HEK293 (cell line): Measurements from ENCODE around the gene RBM42.

ENCODE experiments used
- CTCF ChIA-PET: fragments of 350-600 bp; formaldehyde crosslinking; extraction: SDS; loops from one replicate; lab custom pipeline; 2021; ENCODE audit warnings: antibody characterized with exemption; lab: Yijun Ruan, JAX
- POLR2A ChIA-PET: fragments of 300-600 bp; formaldehyde crosslinking; extraction: SDS; loops from one replicate; lab custom pipeline; 2020; ENCODE audit warnings: antibody characterized with exemption, inconsistent platforms; lab: Yijun Ruan, JAX
- H3K27ac ChIP-seq: fragments of 200-500 bp; sonication (Bioruptor generic); 2 replicates; pipeline ENCODE4 v1.5.1; 2014; ENCODE audit warnings: low read depth, low read length, control low read depth, inconsistent platforms; ENCODE audit errors: extremely low read depth
- H3K36me3 ChIP-seq, 2 experiments: fragments of 200-500 bp in 1 of 2; sonication (Bioruptor generic) in 1 of 2; 1 replicate in 1 of 2; 2 replicates in 1 of 2; pipeline ENCODE4 v1.5.1; 2014 to 2017; ENCODE audit warnings: inconsistent platforms in 2 of 2, low read length in 2 of 2; ENCODE audit not compliant: control insufficient read depth in 2 of 2, insufficient read depth in 1 of 2
- H3K4me1 ChIP-seq: fragments of 200-500 bp; sonication (Bioruptor generic); 2 replicates; pipeline ENCODE4 v1.5.1; 2014; ENCODE audit warnings: mild to moderate bottlenecking, low read length, inconsistent platforms; ENCODE audit not compliant: control insufficient read depth, insufficient read depth
- H3K4me3 ChIP-seq: 2 replicates; pipeline ENCODE4 v1.5.1; 2011; ENCODE audit warnings: low read depth, mild to moderate bottlenecking, control low read depth, low read length, moderate library complexity
- H3K9me3 ChIP-seq: fragments of 200-500 bp; sonication (Bioruptor generic); 2 replicates; pipeline ENCODE4 v1.5.1; 2014; ENCODE audit warnings: low read depth, low read length, inconsistent platforms; ENCODE audit not compliant: control insufficient read depth, insufficient read depth
- EGR2 ChIP-seq: fragments of 450-650 bp; formaldehyde crosslinking; IDR thresholded peaks from 2 replicates; pipeline ENCODE4 v1.5.1; 2016; ENCODE audit warnings: low read depth, missing biosample characterization, missing genetic modification characterization
- KLF17 ChIP-seq: fragments of 450-650 bp; formaldehyde crosslinking; IDR thresholded peaks from 2 replicates; pipeline ENCODE4 v1.5.1; 2016; ENCODE audit warnings: missing biosample characterization, missing genetic modification characterization
- OVOL3 ChIP-seq: fragments of 450-650 bp; formaldehyde crosslinking; IDR thresholded peaks from 2 replicates; pipeline ENCODE4 v1.5.1; 2016; ENCODE audit warnings: missing biosample characterization, missing genetic modification characterization
- SCRT2 ChIP-seq: fragments of 450-650 bp; formaldehyde crosslinking; IDR thresholded peaks from 2 replicates; pipeline ENCODE4 v1.5.1; 2016; ENCODE audit warnings: missing biosample characterization, missing genetic modification characterization
- ZBTB17 ChIP-seq: fragments of 450-650 bp; formaldehyde crosslinking; IDR thresholded peaks from 2 replicates; pipeline ENCODE4 v1.5.1; 2016; ENCODE audit warnings: missing biosample characterization, missing genetic modification characterization
- ZFP69B ChIP-seq: fragments of 450-650 bp; formaldehyde crosslinking; IDR thresholded peaks from 2 replicates; pipeline ENCODE4 v1.5.1; 2016; ENCODE audit warnings: missing biosample characterization, missing genetic modification characterization
- ZNF140 ChIP-seq: fragments of 450-650 bp; formaldehyde crosslinking; IDR thresholded peaks from 2 replicates; pipeline ENCODE4 v1.5.1; 2016; ENCODE audit warnings: missing biosample characterization, missing genetic modification characterization
- ZNF211 ChIP-seq: fragments of 450-650 bp; formaldehyde crosslinking; IDR thresholded peaks from 2 replicates; pipeline ENCODE4 v1.5.1; 2016; ENCODE audit warnings: low read depth, missing biosample characterization, missing genetic modification characterization
- ZNF561 ChIP-seq: fragments of 450-650 bp; IDR thresholded peaks from 2 replicates; pipeline ENCODE4 v1.5.1; 2018; ENCODE audit warnings: missing biosample characterization, missing genetic modification characterization, borderline replicate concordance
- ZNF596 ChIP-seq: fragments of 450-650 bp; IDR thresholded peaks from 2 replicates; pipeline ENCODE4 v1.5.0; 2018; ENCODE audit warnings: missing biosample characterization, mild to moderate bottlenecking, missing genetic modification characterization, moderate library complexity
- ZNF610 ChIP-seq: fragments of 450-650 bp; formaldehyde crosslinking; IDR thresholded peaks from 2 replicates; pipeline ENCODE4 v1.5.1; 2016; ENCODE audit warnings: missing biosample characterization, missing genetic modification characterization, borderline replicate concordance
- ZNF623 ChIP-seq: fragments of 450-650 bp; formaldehyde crosslinking; IDR thresholded peaks from 2 replicates; pipeline ENCODE4 v1.5.1; 2016; ENCODE audit warnings: missing biosample characterization, missing genetic modification characterization
- ZNF624 ChIP-seq: fragments of 450-650 bp; formaldehyde crosslinking; IDR thresholded peaks from 2 replicates; pipeline ENCODE4 v1.5.1; 2017; ENCODE audit warnings: missing biosample characterization, missing genetic modification characterization
- ZNF645 ChIP-seq: fragments of 450-650 bp; formaldehyde crosslinking; IDR thresholded peaks from 2 replicates; pipeline ENCODE4; 2016; ENCODE audit warnings: missing biosample characterization, missing genetic modification characterization
- ZNF654 ChIP-seq: fragments of 450-650 bp; formaldehyde crosslinking; IDR thresholded peaks from 2 replicates; pipeline ENCODE4 v1.5.1; 2016; ENCODE audit warnings: low read depth, missing biosample characterization, missing genetic modification characterization
- ZNF777 ChIP-seq: fragments of 450-650 bp; formaldehyde crosslinking; IDR thresholded peaks from 2 replicates; pipeline ENCODE4 v1.5.1; 2017; ENCODE audit warnings: missing biosample characterization, missing genetic modification characterization, borderline replicate concordance
- ZNF785 ChIP-seq: fragments of 450-650 bp; formaldehyde crosslinking; IDR thresholded peaks from 2 replicates; pipeline ENCODE4 v1.5.1; 2016; ENCODE audit warnings: missing biosample characterization, missing genetic modification characterization
- TF ChIP-seq, protein P1 (sequence below): fragments of 450-650 bp; formaldehyde crosslinking; IDR thresholded peaks from 2 replicates; pipeline ENCODE4 v1.5.1; 2017; ENCODE audit warnings: missing biosample characterization, missing genetic modification characterization

The RBM42 gene

GRCh38 chr19:35623327-35624010 lies 5.4 kb upstream of the RBM42 start:
- Histone ChIP-seq H3K27ac (peak overlapping the region; percentile 46; the same call in 1 of the 2 replicates), H3K4me1 (peaks cover 6% of the 10 kb centered on the region), H3K4me3 (no peak overlapping the region), H3K9me3 (no peaks in the 10 kb centered on the region), H3K36me3 (peaks cover 52 to 81% of the 10 kb centered on the region in 2 experiments)
- CTCF ChIA-PET, result interaction anchor here (1.2 to 1.7 kb wide), 4 partner anchors 11 to 75 kb away, joined by 3 to 7 read pairs (median 4); partner anchors contain the start of gene HAUS5
- TF ChIP-seq ZNF785 (no peak), ZNF623 (tag by site-specific recombination) (peak; percentile 94), ZBTB17 (tag by site-specific recombination) (no peak)
- POLR2A ChIA-PET, result interaction anchor here (0.5 to 4.1 kb wide), 8 partner anchors 9 to 117 kb away, joined by 3 to 25 read pairs (median 7); partner anchors contain the start of genes COX6B1 and HAUS5

DNA sequence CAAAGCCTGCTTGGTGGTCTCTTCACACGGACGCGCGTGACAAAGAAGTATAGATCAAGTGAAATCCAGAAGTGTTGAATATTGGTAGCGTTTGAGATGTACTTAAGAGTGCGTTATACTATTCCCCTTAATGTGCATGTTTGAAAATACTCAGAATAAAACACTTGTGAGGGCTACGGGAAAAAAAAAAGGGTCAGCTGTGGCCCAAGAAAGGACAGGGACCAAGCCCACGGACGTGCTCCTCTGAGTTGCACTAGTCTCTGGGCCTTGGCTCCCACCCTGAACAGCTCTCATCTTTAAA lies 622 bp upstream of the RBM42 start:
- peak overlapping the region; percentile 48 for H3K4me3 ChIP-seq
- no peaks in the 10 kb centered on the region for H3K9me3 ChIP-seq
- H3K36me3 ChIP-seq, result peaks cover 40 to 70% of the 10 kb centered on the region in 2 experiments
- POLR2A ChIA-PET, result interaction anchor here (0.5 to 1.7 kb wide), 9 partner anchors 9 to 302 kb away, joined by 3 to 11 read pairs (median 4); partner anchors contain the start of genes COX6B1 and HAUS5
- peaks cover 13% of the 10 kb centered on the region for H3K4me1 ChIP-seq
- CTCF ChIA-PET, result interaction anchor here (0.6 to 1.2 kb wide), 2 partner anchors 74 to 200 kb away, joined by 3 read pairs; no protein-coding TSS in a partner anchor
- 0 out of 2 replicates have a peak, but pooled peaks have one; percentile 51 for TF ChIP-seq ZNF610
- peak; percentile 75; the same call in 1 of the 2 replicates for TF ChIP-seq ZNF561 (tag by site-specific recombination)
- no peak for TF ChIP-seq ZNF777 (tag by site-specific recombination)
- TF ChIP-seq EGR2 (tag by site-specific recombination), result no peak
- H3K27ac ChIP-seq, result peak overlapping the region; percentile 83

DNA sequence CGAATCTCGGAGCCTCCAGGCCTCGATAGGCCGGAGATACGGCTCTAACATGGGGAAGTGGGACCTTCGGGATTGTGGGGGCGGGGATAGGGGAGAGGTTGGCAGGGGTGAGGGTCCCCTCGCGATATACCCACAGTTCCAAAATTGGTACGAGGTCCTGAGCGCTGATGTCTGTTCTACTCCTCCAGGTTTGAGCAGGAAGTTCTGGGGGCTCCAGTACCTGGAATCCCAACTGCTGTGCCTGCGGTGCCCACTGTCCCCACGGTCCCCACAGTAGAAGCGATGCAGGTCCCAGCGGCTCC lies 447 bp downstream of the RBM42 start:
- H3K9me3 ChIP-seq, result no peaks in the 10 kb centered on the region
- peaks cover 44 to 70% of the 10 kb centered on the region in 2 experiments for H3K36me3 ChIP-seq
- H3K27ac ChIP-seq, result peak overlapping the region; percentile 80
- CTCF ChIA-PET, result interaction anchor here (0.6 to 1.2 kb wide), 6 partner anchors 14 to 598 kb away, joined by 3 to 6 read pairs (median 4); partner anchors contain the start of gene COX6B1
- POLR2A ChIA-PET, result interaction anchor here (0.9 to 4.6 kb wide), 3 partner anchors 9 to 14 kb away, joined by 3 to 42 read pairs (median 3); no protein-coding TSS in a partner anchor
- no peak for TF ChIP-seq ZNF624 (tag by site-specific recombination)
- TF ChIP-seq, protein P1, sequence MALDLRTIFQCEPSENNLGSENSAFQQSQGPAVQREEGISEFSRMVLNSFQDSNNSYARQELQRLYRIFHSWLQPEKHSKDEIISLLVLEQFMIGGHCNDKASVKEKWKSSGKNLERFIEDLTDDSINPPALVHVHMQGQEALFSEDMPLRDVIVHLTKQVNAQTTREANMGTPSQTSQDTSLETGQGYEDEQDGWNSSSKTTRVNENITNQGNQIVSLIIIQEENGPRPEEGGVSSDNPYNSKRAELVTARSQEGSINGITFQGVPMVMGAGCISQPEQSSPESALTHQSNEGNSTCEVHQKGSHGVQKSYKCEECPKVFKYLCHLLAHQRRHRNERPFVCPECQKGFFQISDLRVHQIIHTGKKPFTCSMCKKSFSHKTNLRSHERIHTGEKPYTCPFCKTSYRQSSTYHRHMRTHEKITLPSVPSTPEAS, result no peak
- 0 out of 2 replicates have a peak, but pooled peaks have one; percentile 5 for TF ChIP-seq ZNF596
- no peak for TF ChIP-seq KLF17
- TF ChIP-seq ZNF140 (tag by site-specific recombination), result no peak
- peaks cover 13% of the 10 kb centered on the region for H3K4me1 ChIP-seq
- H3K4me3 ChIP-seq, result peak overlapping the region; percentile 62

- H3K4me1 ChIP-seq, result peaks cover 9% of the 10 kb centered on the region
- H3K9me3 ChIP-seq, result no peaks in the 10 kb centered on the region
- no peak for TF ChIP-seq OVOL3 (tag by site-specific recombination)
- no peak for TF ChIP-seq ZNF645
- no peak for TF ChIP-seq ZFP69B
- TF ChIP-seq ZNF211, result no peak
- TF ChIP-seq ZNF654 (tag by site-specific recombination), result no peak
- no peak for TF ChIP-seq SCRT2 (tag by site-specific recombination)
- H3K4me3 ChIP-seq, result no peak overlapping the region
- POLR2A ChIA-PET, result interaction anchor here (0.7 to 4.6 kb wide), 3 partner anchors 9 to 320 kb away, joined by 4 to 42 read pairs (median 5); no protein-coding TSS in a partner anchor
- H3K27ac ChIP-seq, result peak overlapping the region; percentile 37; the same call in 1 of the 2 replicates
- CTCF ChIA-PET, result no interaction called here
- peaks cover 86 to 91% of the 10 kb centered on the region in 2 experiments for H3K36me3 ChIP-seq
Measured at GRCh38 chr19:35633727-35634440, 5.0 kb downstream of the RBM42 start.
